AG20443 (cell line): Measurements from ENCODE around the gene STAB2.
"Not testable (repeated sequence)": the region's sequence is repeated elsewhere in the genome, so short reads cannot be mapped to it uniquely, and the experiment has no call there.

Experiments used
- DNase-seq: peaks from one replicate; pipeline ENCODE4 v3.0.0; 2012; ENCODE audit warnings: low spot score, mixed read lengths

Gene STAB2

DNA sequence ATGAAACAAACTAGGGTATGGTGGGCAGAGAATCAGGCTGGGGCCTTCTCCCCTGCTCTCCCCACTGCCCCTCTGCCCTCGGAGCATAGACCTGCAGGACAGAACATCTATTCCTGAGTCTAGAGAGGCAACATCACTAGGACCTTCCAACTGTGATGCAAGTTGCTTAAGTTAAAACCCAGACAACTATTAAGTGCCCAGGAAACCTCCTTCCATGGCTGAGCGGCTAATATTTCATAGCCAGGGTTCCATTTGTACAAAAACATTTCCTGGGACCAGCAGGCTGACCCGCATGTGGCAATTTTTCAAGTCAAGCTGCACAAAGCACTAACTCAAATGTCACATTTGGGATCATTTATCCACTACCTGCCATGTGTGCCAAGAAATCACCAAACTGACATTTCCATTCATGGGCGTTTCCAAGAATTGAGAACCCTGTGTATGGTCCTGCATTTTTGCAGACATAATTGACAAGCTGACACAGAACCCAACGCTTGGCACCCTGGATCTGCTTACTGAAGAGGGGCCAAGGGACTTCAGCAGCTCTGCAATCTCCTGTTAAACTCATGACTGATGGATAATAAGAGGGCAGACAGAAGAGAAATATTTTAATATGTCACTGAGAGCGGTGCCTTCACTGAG, 221.3 kb downstream of the STAB2 start:
- no peak for DNase-seq

DNA sequence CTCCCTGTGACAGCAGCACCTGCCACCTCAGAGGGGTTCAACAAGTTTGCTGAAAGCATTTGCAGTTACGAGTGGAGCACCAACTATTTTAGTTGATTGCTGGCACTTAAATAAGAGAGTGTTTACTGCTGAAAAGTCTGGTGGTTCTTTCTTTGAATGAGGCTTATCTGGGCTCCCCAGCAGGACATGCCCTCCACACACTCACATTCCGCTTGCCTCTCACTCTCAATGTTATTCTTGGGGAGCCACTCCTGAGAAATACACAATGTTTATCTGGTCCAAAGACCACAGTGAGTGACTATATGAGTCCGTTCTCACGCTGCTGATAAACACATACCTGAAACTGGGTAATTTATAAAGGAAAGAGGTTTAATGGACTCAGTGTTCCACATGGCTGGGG, 222.1 kb downstream of the STAB2 start:
- no peak for DNase-seq

DNA sequence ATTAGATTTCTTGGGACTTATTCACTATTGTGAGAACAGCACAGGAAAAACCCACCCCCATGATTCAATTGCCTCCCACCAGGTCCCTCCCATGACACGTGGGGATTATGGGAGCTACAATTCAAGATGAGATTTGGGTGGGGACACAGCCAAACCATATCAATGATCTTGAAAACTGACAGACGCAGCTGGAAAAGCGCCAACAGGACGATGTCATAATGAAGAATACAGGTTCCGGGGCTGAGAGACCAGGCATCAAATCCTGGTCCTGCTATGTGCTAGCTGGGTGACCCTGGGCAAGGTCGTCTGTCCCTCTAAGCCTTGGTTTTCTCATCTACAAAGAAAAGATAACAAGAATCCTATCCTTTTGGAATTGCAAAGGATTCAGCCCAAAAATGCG, 222.6 kb downstream of the STAB2 start:
- DNase-seq = not testable (repeated sequence)

DNA sequence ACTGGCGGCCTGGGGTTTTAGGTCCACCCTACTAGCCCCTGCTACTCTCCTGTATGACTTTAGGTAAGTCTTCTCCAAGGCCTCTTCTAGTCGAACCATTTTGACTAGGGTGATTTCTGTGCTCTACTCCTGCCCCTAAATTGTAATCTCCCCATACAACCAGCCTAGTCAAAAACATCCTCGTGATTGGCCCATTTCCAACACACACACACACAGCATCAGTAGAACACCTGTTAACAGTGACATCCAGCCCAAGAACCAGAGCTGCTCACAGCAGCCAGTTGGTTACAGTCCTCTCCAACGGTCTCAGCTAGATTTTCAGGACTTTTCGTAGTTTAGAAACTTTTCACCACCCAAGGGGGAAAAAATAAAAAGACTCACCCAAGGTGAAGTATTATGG, 223.0 kb downstream of the STAB2 start:
- no peak for DNase-seq

DNA sequence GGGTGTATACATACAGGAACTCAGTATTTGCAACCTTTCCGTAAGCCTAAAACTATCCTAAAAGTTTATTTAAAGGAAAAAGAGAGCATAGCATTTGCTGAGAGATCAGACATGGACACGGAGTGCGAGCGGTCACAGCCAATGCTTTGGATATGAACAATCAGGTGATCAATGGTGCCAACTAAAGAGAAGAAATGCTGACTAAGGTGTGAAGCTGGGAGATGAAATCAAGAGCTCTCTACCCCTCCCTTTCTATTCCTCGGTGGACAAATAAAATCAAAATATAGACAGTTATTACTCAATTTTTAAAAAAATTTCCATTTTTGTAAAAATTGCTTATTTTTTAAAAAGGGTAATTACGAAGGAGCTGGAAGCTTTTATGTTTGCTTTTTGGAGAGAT, 224.7 kb downstream of the STAB2 start:
- no peak for DNase-seq

DNA sequence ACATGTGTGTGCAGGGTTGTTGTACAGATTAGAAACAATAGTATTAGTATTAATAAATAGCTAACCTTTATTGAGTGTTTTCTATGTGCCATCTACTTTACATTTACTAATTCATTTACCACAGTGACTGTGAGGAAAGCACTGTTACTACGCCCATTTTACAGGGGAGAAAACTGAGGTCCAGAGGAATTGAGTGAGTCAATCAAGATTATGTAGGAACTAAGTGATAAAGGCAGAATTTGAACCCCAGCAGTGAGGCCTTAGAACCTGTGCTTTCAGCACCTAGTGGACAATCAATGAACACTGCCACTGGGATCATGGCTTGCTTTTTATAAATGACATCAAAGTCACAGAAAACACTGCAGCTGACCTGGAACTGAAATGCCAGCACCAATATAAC, 225.7 kb downstream of the STAB2 start:
- DNase-seq = no peak

DNA sequence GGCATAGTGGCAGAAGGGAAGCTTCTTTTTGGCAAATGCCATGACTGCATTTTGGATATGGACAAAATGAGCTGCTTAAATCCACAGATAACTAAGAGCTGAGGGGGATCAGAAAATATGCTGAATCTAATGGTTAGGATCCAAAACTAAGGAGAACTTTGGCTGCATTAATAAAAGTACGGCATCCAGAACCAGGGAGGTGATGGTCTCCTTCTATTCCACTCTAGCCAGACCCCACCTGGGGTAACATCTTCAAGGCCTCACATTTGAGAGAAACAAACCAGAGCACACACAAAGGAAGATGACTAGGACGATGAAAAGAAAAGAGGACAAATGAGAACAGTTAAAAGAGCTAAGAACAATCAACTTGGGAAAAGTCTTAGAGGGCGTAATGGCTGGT, 226.4 kb downstream of the STAB2 start:
- DNase-seq = no peak

DNA sequence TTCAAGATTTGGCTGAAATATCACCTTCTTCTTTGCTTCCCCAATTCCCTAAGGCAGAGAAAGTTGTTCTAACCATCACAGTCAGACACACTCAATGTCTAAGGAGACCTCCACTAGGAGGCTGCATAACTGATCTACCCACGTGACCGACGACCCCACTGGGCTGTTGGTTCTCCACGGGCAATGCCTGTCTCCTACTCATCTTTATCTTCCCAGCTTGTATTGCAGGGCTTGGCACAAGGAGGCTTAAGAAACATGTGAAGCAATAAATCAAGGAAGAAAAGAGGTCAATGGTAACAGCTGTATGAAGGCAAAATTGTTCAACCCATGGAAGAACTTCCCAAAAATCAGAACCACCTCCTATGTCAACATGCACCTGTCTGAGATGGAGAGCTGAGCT, 226.9 kb downstream of the STAB2 start:
- no peak for DNase-seq

DNA sequence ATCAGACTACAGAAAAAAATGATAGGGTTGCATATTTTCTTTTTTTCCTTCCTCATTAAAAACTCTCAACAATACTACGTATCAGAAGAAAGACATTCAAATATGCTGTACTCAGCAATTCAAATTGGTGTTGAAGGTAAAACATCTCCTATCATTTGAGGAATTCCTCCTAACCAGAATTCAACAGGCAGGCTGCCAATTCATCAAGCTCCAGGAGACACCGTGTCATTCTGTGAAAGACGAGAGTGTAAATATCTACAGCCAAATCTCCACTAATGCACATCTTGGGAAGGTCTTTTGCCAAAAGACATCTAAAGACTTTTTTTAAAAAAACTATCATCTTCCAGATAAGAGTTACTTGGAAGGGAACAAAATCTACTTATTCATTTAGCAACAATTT, 227.4 kb downstream of the STAB2 start:
- DNase-seq = no peak
